IMR-90 (cell line): ENCODE data around the gene ZCCHC7. TPM values are rescaled to one million over a fixed set of nuclear protein-coding genes. Genes with fewer than 3 reads are reported as not detected.

Experiments
- ATAC-seq: fragments of 200-7000 bp; cut with Tn5 transposase; 2 replicates; pipeline ENCODE4 v1.9.1; 2020; ENCODE audit warnings: low read depth, mild to moderate bottlenecking, moderate library complexity
- BruUV-seq: library from RNA; stranded (reverse); fragments of 400-500 nt; replicated peaks from 2 replicates; lab custom pipeline; 2021; lab: Mats Ljungman, UMichigan
- CTCF ChIA-PET: fragments of 300-600 bp; formaldehyde crosslinking; extraction: SDS; loops from one replicate; lab custom pipeline; 2021; ENCODE audit warnings: antibody characterized with exemption; lab: Yijun Ruan, JAX
- POLR2A ChIA-PET: fragments of 300-600 bp; sonication (Branson Sonifier 250); formaldehyde crosslinking; loops from one replicate; lab custom pipeline; 2022; ENCODE audit warnings: antibody characterized with exemption; ENCODE audit not compliant: unreplicated experiment; lab: Charles Lee
- DNase-seq: peaks from one replicate; pipeline ENCODE4 v3.0.0; 2013
- H2AFZ ChIP-seq: replicated peaks from 2 replicates; pipeline ENCODE3; 2013; ENCODE audit warnings: low read length, mild to moderate bottlenecking; ENCODE audit not compliant: poor library complexity
- H2AK5ac ChIP-seq: 2 replicates; pipeline ENCODE4 v1.6.1; 2013; ENCODE audit warnings: low read depth, low read length, inconsistent platforms
- H2AK9ac ChIP-seq: replicated peaks from 2 replicates; pipeline ENCODE3; 2013; ENCODE audit warnings: mild to moderate bottlenecking, low read depth, low read length, moderate library complexity; ENCODE audit not compliant: poor library complexity
- H2BK120ac ChIP-seq: 2 replicates; pipeline ENCODE4 v1.6.1; 2013; ENCODE audit warnings: low read depth, low read length, inconsistent platforms
- H2BK15ac ChIP-seq: 3 replicates; pipeline ENCODE4 v1.6.1; 2013; ENCODE audit warnings: low read depth, low read length, inconsistent platforms
- H2BK20ac ChIP-seq: 2 replicates; pipeline ENCODE4 v1.6.1; 2013; ENCODE audit warnings: low read depth, mild to moderate bottlenecking, inconsistent platforms, low read length, moderate library complexity
- H2BK5ac ChIP-seq: 2 replicates; pipeline ENCODE4 v1.6.1; 2013; ENCODE audit warnings: mild to moderate bottlenecking, low read depth, low read length, inconsistent platforms; ENCODE audit not compliant: poor library complexity, severe bottlenecking
- H3K14ac ChIP-seq: replicated peaks from 2 replicates; pipeline ENCODE4 v1.6.1; 2013; ENCODE audit warnings: low read depth, low read length, inconsistent platforms
- H3K18ac ChIP-seq: 2 replicates; pipeline ENCODE4 v1.6.1; 2013; ENCODE audit warnings: low read depth, low read length, control low read depth
- H3K23ac ChIP-seq: 2 replicates; pipeline ENCODE4 v1.6.1; 2013; ENCODE audit warnings: low read depth, low read length, inconsistent platforms
- H3K27ac ChIP-seq: 2 replicates; pipeline ENCODE4 v1.5.1; 2013; ENCODE audit warnings: mild to moderate bottlenecking, control low read depth, low read length; ENCODE audit not compliant: insufficient read depth
- H3K27me3 ChIP-seq: 2 replicates; pipeline ENCODE4 v1.6.1; 2013; ENCODE audit warnings: low read length; ENCODE audit not compliant: control insufficient read depth, insufficient read depth
- H3K36me3 ChIP-seq: 2 replicates; pipeline ENCODE4 v1.6.1; 2013; ENCODE audit warnings: low read length, mixed read lengths; ENCODE audit not compliant: control insufficient read depth, insufficient read depth
- H3K4ac ChIP-seq: 2 replicates; pipeline ENCODE4 v1.6.1; 2013; ENCODE audit warnings: low read depth, low read length, inconsistent platforms
- H3K4me1 ChIP-seq: 2 replicates; pipeline ENCODE4 v1.6.1; 2013; ENCODE audit warnings: low read length, mixed read lengths; ENCODE audit not compliant: control insufficient read depth, insufficient read depth
- H3K4me2 ChIP-seq: 2 replicates; pipeline ENCODE4 v1.6.1; 2013; ENCODE audit warnings: low read depth, mild to moderate bottlenecking, control low read depth, low read length, moderate library complexity
- H3K4me3 ChIP-seq: 2 replicates; pipeline ENCODE4 v1.5.1; 2013; ENCODE audit warnings: low read depth, mild to moderate bottlenecking, control low read depth, low read length, moderate library complexity; ENCODE audit not compliant: insufficient read depth
- H3K56ac ChIP-seq: 2 replicates; pipeline ENCODE4 v1.6.1; 2013; ENCODE audit warnings: low read length, inconsistent platforms; ENCODE audit not compliant: insufficient read depth; ENCODE audit errors: extremely low read depth
- H3K79me1 ChIP-seq, 2 experiments: 2 replicates each; pipeline ENCODE4 v1.6.1; 2013; ENCODE audit warnings: low read length in 2 of 2, inconsistent platforms in 1 of 2, low read depth in 1 of 2
- H3K9ac ChIP-seq: 2 replicates; pipeline ENCODE4 v1.6.1; 2013; ENCODE audit warnings: low read depth, low read length, control low read depth
- H3K9me1 ChIP-seq: 2 replicates; pipeline ENCODE4 v1.6.1; 2013; ENCODE audit warnings: low read length, inconsistent platforms; ENCODE audit not compliant: insufficient read depth
- H3K9me3 ChIP-seq: 2 replicates; pipeline ENCODE4 v1.6.1; 2013; ENCODE audit warnings: low read length; ENCODE audit not compliant: control insufficient read depth, insufficient read depth
- H4K20me1 ChIP-seq: 2 replicates; pipeline ENCODE4 v1.6.1; 2013; ENCODE audit warnings: low read length, inconsistent platforms; ENCODE audit not compliant: insufficient read depth
- H4K5ac ChIP-seq: 2 replicates; pipeline ENCODE4 v1.6.1; 2013; ENCODE audit warnings: mild to moderate bottlenecking, low read depth, low read length, control low read depth
- H4K8ac ChIP-seq, 2 experiments: 2 replicates each; pipeline ENCODE4 v1.6.1; 2013; ENCODE audit warnings: low read depth in 2 of 2, low read length in 2 of 2, control low read depth in 1 of 2, inconsistent platforms in 1 of 2
- H4K91ac ChIP-seq: 2 replicates; pipeline ENCODE4 v1.6.1; 2013; ENCODE audit warnings: low read depth, low read length, inconsistent platforms; ENCODE audit not compliant: insufficient read depth
- BHLHE40 ChIP-seq: fragments of 150-350 bp; IDR thresholded peaks from 2 replicates; pipeline ENCODE4 v1.6.1; 2016; ENCODE audit warnings: mild to moderate bottlenecking, low read depth, low read length
- MAFK ChIP-seq: IDR thresholded peaks from 2 replicates; pipeline ENCODE4 v1.6.1; 2012; ENCODE audit warnings: low read depth, low read length, improper control_type of control experiment
- MAZ ChIP-seq: IDR thresholded peaks from 2 replicates; pipeline ENCODE4 v1.6.1; 2012; ENCODE audit warnings: low read depth, mild to moderate bottlenecking, low read length, improper control_type of control experiment, moderate library complexity, borderline replicate concordance
- RCOR1 ChIP-seq: IDR thresholded peaks from 2 replicates; pipeline ENCODE4 v1.6.1; 2012; ENCODE audit warnings: mild to moderate bottlenecking, low read length, improper control_type of control experiment; ENCODE audit not compliant: insufficient replicate concordance
- SMC3 ChIP-seq: fragments of 150-350 bp; IDR thresholded peaks from 2 replicates; pipeline ENCODE4 v1.6.1; 2016; ENCODE audit warnings: low read depth, mild to moderate bottlenecking, antibody characterized with exemption, low read length, moderate library complexity
- dilution Hi-C: fragments of 300-500 bp; cut with HindIII; formaldehyde crosslinking; loops from one replicate; pipeline ENCODE4 v1.14.3; 2018; ENCODE audit warnings: low sequenced_read_pairs; ENCODE audit not compliant: unreplicated experiment
- in situ Hi-C: fragments of 300-500 bp; cut with MboI; formaldehyde crosslinking; loops from 3 replicates; pipeline ENCODE4 v1.14.3; 2019; ENCODE audit warnings: low sequenced_read_pairs, inconsistent platforms, mixed read lengths
- intact Hi-C: fragments of 100-400 bp; cut with micrococcal nuclease; formaldehyde crosslinking; loops from 2 replicates; pipeline ENCODE4 v1.10.0; 2022
- polyA plus RNA-seq, 3 experiments: library from polyadenylated mRNA; depleted of rRNA; stranded (reverse); fragments of >200 nt; gene quantifications; 2 replicates each; pipeline ENCODE4 v1.2.3, GENCODE V29; 2012; ENCODE audit warnings: low replicate concordance in 1 of 3
- total RNA-seq: library from RNA; depleted of rRNA; stranded (reverse); fragments of >200 nt; gene quantifications from 2 replicates; pipeline ENCODE4 v1.2.3, GENCODE V29; 2012

The ZCCHC7 gene
- total and polyA plus RNA-seq, 2 of the 4 experiments (the other 2 are of a cell fraction) = 13.6 to 28.7 TPM

DNA sequence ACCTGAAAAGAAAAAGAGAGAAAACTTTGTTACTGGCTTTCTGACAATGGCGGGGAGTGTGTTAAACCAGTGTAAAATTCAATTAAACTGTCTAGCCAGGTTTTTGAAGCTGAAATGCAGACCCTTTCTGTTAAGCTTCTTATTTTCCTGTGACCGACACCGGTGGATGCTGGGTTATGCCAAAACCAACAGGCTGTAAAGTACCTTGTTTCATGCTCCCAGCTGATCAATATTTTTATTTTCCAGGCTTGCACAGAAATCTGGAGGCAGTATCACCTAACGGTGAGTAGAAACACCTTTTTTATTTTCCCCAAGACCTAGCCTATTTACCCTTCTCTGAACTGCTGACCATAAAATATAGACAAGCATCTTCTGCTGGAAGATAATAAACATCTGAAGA lies 207.2 kb downstream of the ZCCHC7 start (continued):
- TF ChIP-seq SMC3 (no peak), BHLHE40 (no peak), RCOR1 (no peak), MAZ (no peak)

DNA sequence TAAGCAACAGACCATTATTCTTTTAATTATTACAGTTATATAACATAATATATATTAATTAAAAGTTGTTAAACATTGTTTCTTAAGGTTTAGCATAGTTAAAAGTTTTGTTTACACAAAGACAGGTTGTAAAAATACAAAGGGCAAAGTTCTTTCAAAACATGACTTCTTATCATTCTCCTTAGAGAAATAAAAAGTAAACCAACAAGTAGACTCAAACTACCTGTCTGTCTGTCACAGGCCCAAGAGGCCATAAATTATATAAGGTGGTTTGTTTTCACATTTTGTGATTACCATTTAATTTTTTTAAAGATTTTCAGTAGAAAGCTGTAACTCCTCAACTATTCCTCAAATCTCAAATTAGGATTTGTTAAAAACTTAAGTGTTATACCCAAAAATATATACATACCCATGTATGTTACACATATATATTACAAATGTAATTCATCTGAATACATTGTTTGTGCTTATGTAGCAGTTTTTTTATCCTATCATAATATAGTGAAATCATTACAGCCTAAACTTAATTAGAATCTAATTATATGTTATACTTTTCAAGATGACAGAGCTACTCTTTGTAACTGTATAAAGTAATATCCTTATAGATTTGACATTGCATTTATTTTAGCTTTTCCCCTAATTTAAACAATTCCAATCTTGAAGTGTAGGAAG lies 208.3 kb downstream of the ZCCHC7 start:
- ChIA-PET CTCF (interaction anchor here (0.6 kb wide), 2 partner anchors 744 to 879 kb away, joined by 3 read pairs; no protein-coding TSS in a partner anchor), POLR2A (no interaction called here)
- Histone ChIP-seq H3K4me1 (no peaks in the 10 kb centered on the region), H2BK15ac (no peak overlapping the region), H3K79me1 (no peaks in the 10 kb centered on the region; a peak in 1 of 4 replicates), H4K91ac (no peak overlapping the region), H3K36me3 (no peaks in the 10 kb centered on the region), H4K5ac (no peak overlapping the region), H2AK9ac (no peak overlapping the region), H3K9ac (no peak overlapping the region), H2BK120ac (no peak overlapping the region), H3K4ac (no peak overlapping the region), H3K9me3 (no peaks in the 10 kb centered on the region), H3K14ac (no peak overlapping the region), H3K27me3 (no peaks in the 10 kb centered on the region), H2BK5ac (no peak overlapping the region), H2AK5ac (no peak overlapping the region), H2BK20ac (no peak overlapping the region), H4K20me1 (no peaks in the 10 kb centered on the region), H3K18ac (no peak overlapping the region), H3K23ac (no peak overlapping the region), H2AFZ (no peak overlapping the region), H3K56ac (no peak overlapping the region), H3K4me3 (no peak overlapping the region), H3K9me1 (no peaks in the 10 kb centered on the region), H3K4me2 (no peak overlapping the region), H3K27ac (no peak overlapping the region), H4K8ac (no peak overlapping the region)
- TF ChIP-seq RCOR1 (no peak), MAFK (peak; percentile 67), MAZ (no peak)
- no TSS peak for BruUV-seq
- no peak for DNase-seq
- in situ Hi-C loops = no loop called here
- no peak for ATAC-seq
- intact Hi-C loops = loop anchor here (5.0 to 10.0 kb wide), 2 partner anchors 54 to 331 kb away; no protein-coding TSS in a partner anchor
- dilution Hi-C loops = no loop called here
